Measurements from ENCODE around the gene THOC2. TPM values are rescaled to one million over a fixed set of nuclear protein-coding genes. Genes with fewer than 3 reads are reported as not detected.

Gene THOC2
- 10 to 100 TPM; 46.8 to 66.6 TPM for total RNA-seq

GRCh38 chrX:123732670-123733363 is at the start of gene THOC2:
Gene THOC2 (minus strand): TSS chrX:123733052. CDS start chrX:123733022, 30 bp downstream.

Small RNAs within 50 kb of the gene (small RNA-seq; reads per million reads assigned to genes)
- gene AL030996.1 (0.09 to 0.41 reads per million in 2 donors), gene RNU7-69P (0 to 0.04 reads per million in 2 donors)

Other genes starting within 250 kb of the THOC2 start
- 10 to 100 TPM; 11.0 to 14.0 TPM for gene XIAP, start 127.0 kb upstream of the THOC2 start, total RNA-seq
- gene STAG2, start 228.7 kb upstream of the THOC2 start, total RNA-seq = 10 to 100 TPM; 37.5 to 54.6 TPM

All from melanocyte of skin (primary cell).